Measurements from ENCODE around the gene ZAR1L.

- no peak for TF ChIP-seq POLR2A (IDR thresholded peaks at IDR 0.05; ENCODE audit: low read length)
- no peak for TF ChIP-seq GATA1 (IDR thresholded peaks at IDR 0.05; ENCODE audit: low read depth, low read length)
Observed at GRCh38 chr13:32334671-32335070, 19.5 kb upstream of the ZAR1L start.
